Suprapubic skin (tissue), 4 donors: ENCODE measurements around the gene CACNA1D. TPM values are rescaled to one million over a fixed set of nuclear protein-coding genes. Genes with fewer than 3 reads are reported as not detected.

Source experiments
- DNase-seq, 2 donors: peaks; one replicate each; pipeline ENCODE4 v3.0.0-alpha.2; 2019; ENCODE audit warnings: low spot score in 2 of 2
- H3K27ac ChIP-seq: fragments of 200-600 bp; sonication (generic); one replicate; pipeline ENCODE4 v1.5.1; 2019
- H3K27me3 ChIP-seq: fragments of 200-600 bp; sonication (generic); one replicate; pipeline ENCODE4 v1.5.1; 2019
- H3K36me3 ChIP-seq: fragments of 200-600 bp; sonication (generic); one replicate; pipeline ENCODE4 v1.5.1; 2019
- H3K4me1 ChIP-seq: fragments of 200-600 bp; sonication (generic); one replicate; pipeline ENCODE4 v1.5.1; 2019
- H3K4me3 ChIP-seq: fragments of 200-600 bp; sonication (generic); one replicate; pipeline ENCODE4 v1.5.1; 2019; ENCODE audit warnings: mild to moderate bottlenecking
- H3K9me3 ChIP-seq: fragments of 200-600 bp; sonication (generic); one replicate; pipeline ENCODE4 v1.5.1; 2019
- EP300 ChIP-seq: sonication (generic); formaldehyde crosslinking; IDR thresholded peaks from one replicate; pipeline ENCODE4 v1.6.1; 2017; ENCODE audit warnings: antibody characterized with exemption
- POLR2A ChIP-seq, 2 donors: fragments of 450-650 bp; IDR thresholded peaks; one replicate each; pipeline ENCODE4 v1.6.1; 2017; ENCODE audit warnings: antibody characterized with exemption in 2 of 2, mild to moderate bottlenecking in 2 of 2, moderate library complexity in 2 of 2
- POLR2AphosphoS5 ChIP-seq, 3 donors: sonication (generic); formaldehyde crosslinking; IDR thresholded peaks; one replicate each; pipeline ENCODE4 v1.6.1; 2017; ENCODE audit warnings: antibody characterized with exemption in 3 of 3
- WGBS: methylation state at CpG from one replicate; pipeline ENCODE4 v1.1.5; 2018; 5-methylcytosine and 5-hydroxymethylcytosine counted together
- total RNA-seq, 4 donors: library from RNA; depleted of rRNA; stranded (reverse); fragments of >200 nt; gene quantifications; one replicate each; pipeline ENCODE4 v1.1.0, GENCODE V29; 2016
- TF ChIP-seq, protein P1 (sequence below), 2 donors: fragments of 200-600 bp in 1 of 2; fragments of 450-650 bp in 1 of 2; sonication (generic) in 1 of 2; IDR thresholded peaks; one replicate each; pipeline ENCODE4 v1.5.1; 2016 to 2019; ENCODE audit warnings: antibody characterized with exemption in 2 of 2, mild to moderate bottlenecking in 1 of 2, moderate library complexity in 1 of 2

CACNA1D gene
- total RNA-seq, 4 donors from 2014 or later: 1.9 to 28.2 (median 6.3) TPM

DNA sequence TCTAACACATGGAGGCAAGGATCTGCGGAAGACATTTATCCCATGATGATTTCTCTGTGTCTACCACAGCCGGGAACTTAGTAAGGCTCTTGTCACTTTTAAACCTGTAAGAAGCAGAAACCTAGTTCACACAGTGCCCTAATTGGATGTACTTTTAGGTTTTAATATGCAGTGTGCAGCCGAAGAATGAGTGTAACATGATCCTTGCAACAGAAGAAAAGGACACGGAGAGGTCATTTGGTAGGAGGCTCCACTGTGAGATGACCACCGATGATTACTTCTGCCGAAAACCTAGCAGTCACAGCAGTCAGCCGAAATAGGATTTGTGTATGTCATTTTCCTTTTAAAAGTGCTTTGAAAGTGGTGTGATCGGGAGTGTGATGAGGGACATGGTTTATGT is 6.8 kb downstream of the CACNA1D start:
- no peak for TF ChIP-seq POLR2A (IDR thresholded peaks at IDR 0.05)
- TF ChIP-seq EP300: no peak
- no peak for TF ChIP-seq POLR2AphosphoS5 (IDR thresholded peaks at IDR 0.05)
- TF ChIP-seq, protein P1, sequence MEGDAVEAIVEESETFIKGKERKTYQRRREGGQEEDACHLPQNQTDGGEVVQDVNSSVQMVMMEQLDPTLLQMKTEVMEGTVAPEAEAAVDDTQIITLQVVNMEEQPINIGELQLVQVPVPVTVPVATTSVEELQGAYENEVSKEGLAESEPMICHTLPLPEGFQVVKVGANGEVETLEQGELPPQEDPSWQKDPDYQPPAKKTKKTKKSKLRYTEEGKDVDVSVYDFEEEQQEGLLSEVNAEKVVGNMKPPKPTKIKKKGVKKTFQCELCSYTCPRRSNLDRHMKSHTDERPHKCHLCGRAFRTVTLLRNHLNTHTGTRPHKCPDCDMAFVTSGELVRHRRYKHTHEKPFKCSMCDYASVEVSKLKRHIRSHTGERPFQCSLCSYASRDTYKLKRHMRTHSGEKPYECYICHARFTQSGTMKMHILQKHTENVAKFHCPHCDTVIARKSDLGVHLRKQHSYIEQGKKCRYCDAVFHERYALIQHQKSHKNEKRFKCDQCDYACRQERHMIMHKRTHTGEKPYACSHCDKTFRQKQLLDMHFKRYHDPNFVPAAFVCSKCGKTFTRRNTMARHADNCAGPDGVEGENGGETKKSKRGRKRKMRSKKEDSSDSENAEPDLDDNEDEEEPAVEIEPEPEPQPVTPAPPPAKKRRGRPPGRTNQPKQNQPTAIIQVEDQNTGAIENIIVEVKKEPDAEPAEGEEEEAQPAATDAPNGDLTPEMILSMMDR (IDR thresholded peaks at IDR 0.05): no peak
- H3K9me3 ChIP-seq: no peaks in the 10 kb centered on the region
- WGBS: 84% methylated on average over 8 of the region's 8 CpGs
- H3K4me3 ChIP-seq: no peak overlapping the region
- no peak for DNase-seq
- H3K27me3 ChIP-seq: peaks cover 7% of the 10 kb centered on the region
- no peak overlapping the region for H3K27ac ChIP-seq
- no peaks in the 10 kb centered on the region for H3K36me3 ChIP-seq
- peaks cover under 1% of the 10 kb centered on the region for H3K4me1 ChIP-seq

DNA sequence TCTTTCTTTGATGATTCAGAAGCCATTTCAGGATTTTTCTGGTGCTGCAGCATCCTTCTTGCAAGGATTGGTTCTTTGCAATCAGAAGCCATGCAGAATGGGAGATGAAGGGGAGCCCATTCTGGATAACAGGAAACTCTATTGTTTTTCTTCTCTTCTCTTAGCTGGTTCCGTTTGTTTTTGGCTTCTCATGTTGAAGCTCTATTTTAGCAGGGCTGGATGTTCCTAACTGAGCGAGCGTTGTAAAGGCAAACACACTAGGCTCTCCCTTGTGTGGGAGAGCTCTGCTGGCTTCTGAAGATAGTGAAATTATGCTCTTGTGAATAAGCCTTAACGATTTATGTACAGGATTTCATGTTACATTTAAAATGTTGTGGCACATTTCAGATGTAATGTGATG is 8.3 kb downstream of the CACNA1D start:
- no peak overlapping the region for H3K27ac ChIP-seq
- H3K36me3 ChIP-seq: no peaks in the 10 kb centered on the region
- DNase-seq: no peak
- H3K4me3 ChIP-seq: no peak overlapping the region
- H3K27me3 ChIP-seq: no peaks in the 10 kb centered on the region
- no peaks in the 10 kb centered on the region for H3K4me1 ChIP-seq
- TF ChIP-seq POLR2AphosphoS5 (IDR thresholded peaks at IDR 0.05): no peak
- TF ChIP-seq POLR2A (IDR thresholded peaks at IDR 0.05): no peak
- no peak for TF ChIP-seq EP300
- TF ChIP-seq, protein P1 (IDR thresholded peaks at IDR 0.05): no peak
- H3K9me3 ChIP-seq: no peaks in the 10 kb centered on the region
- WGBS: 81% methylated on average over 4 of the region's 4 CpGs

DNA sequence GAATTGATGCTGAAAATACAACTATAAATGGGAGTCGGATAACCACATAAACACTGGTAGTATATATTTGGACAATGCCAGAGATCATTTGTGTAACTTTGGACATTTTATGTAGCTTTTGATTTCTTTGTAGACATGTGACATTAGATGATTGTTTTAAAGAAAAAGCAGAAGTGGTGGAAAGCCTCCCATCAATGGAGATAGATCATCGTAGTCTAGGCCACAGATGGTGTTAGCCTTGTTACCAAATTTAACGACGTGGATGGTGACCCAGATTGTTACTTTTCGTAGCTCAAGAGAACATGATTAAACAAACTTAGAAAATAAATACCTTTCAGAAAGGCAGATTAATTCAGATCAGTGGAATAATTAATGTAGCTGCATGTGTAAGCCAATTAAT is 8.8 kb downstream of the CACNA1D start:
- TF ChIP-seq POLR2AphosphoS5 (IDR thresholded peaks at IDR 0.05): no peak
- no peak for TF ChIP-seq POLR2A (IDR thresholded peaks at IDR 0.05)
- TF ChIP-seq, protein P1 (IDR thresholded peaks at IDR 0.05): no peak
- TF ChIP-seq EP300: no peak
- H3K9me3 ChIP-seq: no peaks in the 10 kb centered on the region
- H3K27me3 ChIP-seq: no peaks in the 10 kb centered on the region
- WGBS: 83% methylated on average over 5 of the region's 5 CpGs
- DNase-seq: no peak
- no peak overlapping the region for H3K27ac ChIP-seq
- H3K36me3 ChIP-seq: no peaks in the 10 kb centered on the region
- H3K4me1 ChIP-seq: no peaks in the 10 kb centered on the region
- no peak overlapping the region for H3K4me3 ChIP-seq

DNA sequence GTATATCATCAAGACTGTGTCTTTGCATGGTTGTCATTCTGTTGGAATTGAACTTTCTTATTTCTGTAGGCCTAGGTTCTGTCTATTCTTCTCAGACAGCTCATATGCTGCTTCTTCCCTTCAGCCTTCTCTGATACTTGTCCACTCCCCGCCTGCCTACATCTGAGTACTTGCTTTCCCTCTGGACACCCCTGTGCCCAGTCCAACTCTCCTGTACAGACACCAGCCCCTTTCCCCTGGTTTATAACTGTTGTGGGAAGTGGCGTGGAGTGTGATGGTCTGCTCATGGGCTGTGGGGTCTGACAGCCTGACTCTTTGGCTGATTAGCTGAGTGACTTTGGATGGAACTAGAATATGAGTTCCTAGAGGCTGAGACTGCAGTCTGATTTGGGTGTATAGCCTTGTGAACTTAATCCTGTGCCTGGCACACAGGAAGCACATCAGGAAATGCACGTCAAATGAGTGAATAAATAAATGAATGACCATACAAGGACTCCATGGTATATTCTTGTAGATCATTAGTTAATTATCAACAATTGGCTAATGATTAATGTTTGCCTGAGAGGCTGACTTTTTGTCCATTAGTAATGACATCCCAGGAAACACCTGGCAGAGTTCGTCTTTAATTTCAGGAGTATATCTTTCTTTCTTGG is 11.8 kb downstream of the CACNA1D start:
- Histone ChIP-seq H3K27ac (no peak overlapping the region), H3K9me3 (no peaks in the 10 kb centered on the region), H3K27me3 (peaks cover 3% of the 10 kb centered on the region), H3K4me3 (no peak overlapping the region), H3K36me3 (no peaks in the 10 kb centered on the region), H3K4me1 (no peaks in the 10 kb centered on the region)
- TF ChIP-seq, protein P1 (IDR thresholded peaks at IDR 0.05): no peak
- no peak for TF ChIP-seq POLR2A (IDR thresholded peaks at IDR 0.05)
- WGBS: 82% methylated on average over 4 of the region's 4 CpGs
- no peak for DNase-seq

DNA sequence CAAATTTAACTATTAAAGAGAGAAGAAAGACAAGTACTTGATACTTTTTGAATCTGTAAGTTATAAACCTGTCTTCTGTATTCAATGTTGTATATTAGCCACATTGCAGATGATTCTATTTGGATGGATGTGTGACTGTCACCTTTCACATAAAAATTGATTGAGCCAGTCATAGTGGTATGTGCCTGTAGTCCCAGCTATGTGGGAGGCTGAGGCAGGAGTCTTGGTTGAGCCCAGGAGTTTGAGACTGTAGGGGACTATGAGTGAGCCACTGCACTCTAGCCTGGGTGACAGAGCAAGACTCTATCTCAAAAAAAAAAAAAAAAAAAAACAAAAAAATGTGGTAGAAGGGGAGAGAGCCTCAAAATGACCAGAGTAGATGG is 12.3 kb downstream of the CACNA1D start:
- Histone ChIP-seq H3K4me3 (no peak overlapping the region), H3K36me3 (no peaks in the 10 kb centered on the region), H3K4me1 (no peaks in the 10 kb centered on the region), H3K27ac (no peak overlapping the region), H3K9me3 (no peaks in the 10 kb centered on the region), H3K27me3 (peaks cover 5% of the 10 kb centered on the region)
- no peak for DNase-seq
- TF ChIP-seq, protein P1 (IDR thresholded peaks at IDR 0.05): no peak
